IPS DF 4.7 (cell line): Measurements from ENCODE around the gene MRGPRF.
"Not testable (repeated sequence)": the region's sequence is repeated elsewhere in the genome, so short reads cannot be mapped to it uniquely, and the experiment has no call there.

ENCODE experiments used
- DNase-seq: peaks from one replicate; pipeline ENCODE4 v3.0.0-alpha.2; 2013; ENCODE audit warnings: low spot score; ENCODE audit errors: extremely low read depth

Gene MRGPRF

GRCh38 chr11:69003301-69003865 is 9.7 kb downstream of the MRGPRF start:
- no peak for DNase-seq

GRCh38 chr11:69002570-69003231 is 10.3 kb downstream of the MRGPRF start:
- DNase-seq, result no peak

- no peak for DNase-seq
Observed at GRCh38 chr11:69002110-69002569, 10.9 kb downstream of the MRGPRF start.

- DNase-seq, result no peak
Observed at GRCh38 chr11:69001243-69002081, 11.6 kb downstream of the MRGPRF start.

GRCh38 chr11:69000831-69001242 is 12.2 kb downstream of the MRGPRF start:
- DNase-seq, result no peak

- no peak for DNase-seq
Observed at GRCh38 chr11:69000391-69000790, 12.7 kb downstream of the MRGPRF start.

- DNase-seq, result not testable (repeated sequence)
Observed at GRCh38 chr11:68999748-69000355, 13.2 kb downstream of the MRGPRF start.

- no peak for DNase-seq
Observed at GRCh38 chr11:68999093-68999747, 13.8 kb downstream of the MRGPRF start.

- no peak for DNase-seq
Observed at GRCh38 chr11:68998390-68998911, 14.6 kb downstream of the MRGPRF start.

- no peak for DNase-seq
Observed at GRCh38 chr11:68997995-68998348, 15.1 kb downstream of the MRGPRF start.

GRCh38 chr11:68997124-68997994 is 15.7 kb downstream of the MRGPRF start:
- DNase-seq, result no peak

GRCh38 chr11:68996376-68997123 is 16.5 kb downstream of the MRGPRF start:
- no peak for DNase-seq

- no peak for DNase-seq
Observed at GRCh38 chr11:68994894-68995285, 18.2 kb downstream of the MRGPRF start.

- no peak for DNase-seq
Observed at GRCh38 chr11:68994161-68994893, 18.7 kb downstream of the MRGPRF start.

GRCh38 chr11:68993546-68993945 is 19.5 kb downstream of the MRGPRF start:
- no peak for DNase-seq

GRCh38 chr11:68992743-68993255 is 20.2 kb downstream of the MRGPRF start:
- no peak for DNase-seq

GRCh38 chr11:68990995-68991780 is 21.9 kb downstream of the MRGPRF start:
- no peak for DNase-seq
